Right lobe of liver (tissue), 4 donors: ENCODE data around the gene SEC14L5.

Experiments
- POLR2A ChIP-seq: fragments of 450-650 bp; IDR thresholded peaks from one replicate; pipeline ENCODE4 v1.6.1; 2017; ENCODE audit warnings: antibody characterized with exemption, mild to moderate bottlenecking
- TF ChIP-seq, protein P1 (sequence below), 4 donors: fragments of 200-600 bp in 3 of 4; fragments of 450-650 bp in 1 of 4; IDR thresholded peaks; one replicate each; pipeline versions ENCODE4 v1.5.1 to v1.8.0; 2016 to 2022; ENCODE audit warnings: antibody characterized with exemption in 4 of 4, mild to moderate bottlenecking in 2 of 4
- donor health status: DM: no; HTN: no; CAD: no.
- donor health status: DM: no; HTN: no; CAD: no.
- donor health status: DM: no; HTN: yes; CAD: no.

DNA sequence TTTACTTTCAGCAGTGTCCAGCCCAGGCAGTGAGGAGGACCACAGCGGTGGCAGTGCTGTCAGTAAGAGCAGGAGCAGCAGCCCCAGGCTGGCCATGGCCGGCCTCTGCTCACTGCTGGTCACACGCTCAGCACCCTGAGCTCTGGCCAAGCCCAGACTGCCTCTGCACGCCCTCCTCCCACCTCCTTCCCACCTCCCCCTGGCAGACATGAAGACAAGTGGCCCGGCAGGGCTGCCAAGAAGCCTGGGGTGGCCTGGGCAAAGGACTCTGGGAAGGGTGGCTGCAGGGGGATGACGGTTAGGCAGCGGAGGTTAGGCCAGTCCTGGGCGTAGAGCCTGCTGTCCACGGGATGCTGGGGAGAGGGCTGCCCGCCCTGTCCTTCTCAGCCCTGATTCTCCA, 107.7 kb downstream of the SEC14L5 start, which contains the start of gene C16orf89:
- TF ChIP-seq, protein P1, sequence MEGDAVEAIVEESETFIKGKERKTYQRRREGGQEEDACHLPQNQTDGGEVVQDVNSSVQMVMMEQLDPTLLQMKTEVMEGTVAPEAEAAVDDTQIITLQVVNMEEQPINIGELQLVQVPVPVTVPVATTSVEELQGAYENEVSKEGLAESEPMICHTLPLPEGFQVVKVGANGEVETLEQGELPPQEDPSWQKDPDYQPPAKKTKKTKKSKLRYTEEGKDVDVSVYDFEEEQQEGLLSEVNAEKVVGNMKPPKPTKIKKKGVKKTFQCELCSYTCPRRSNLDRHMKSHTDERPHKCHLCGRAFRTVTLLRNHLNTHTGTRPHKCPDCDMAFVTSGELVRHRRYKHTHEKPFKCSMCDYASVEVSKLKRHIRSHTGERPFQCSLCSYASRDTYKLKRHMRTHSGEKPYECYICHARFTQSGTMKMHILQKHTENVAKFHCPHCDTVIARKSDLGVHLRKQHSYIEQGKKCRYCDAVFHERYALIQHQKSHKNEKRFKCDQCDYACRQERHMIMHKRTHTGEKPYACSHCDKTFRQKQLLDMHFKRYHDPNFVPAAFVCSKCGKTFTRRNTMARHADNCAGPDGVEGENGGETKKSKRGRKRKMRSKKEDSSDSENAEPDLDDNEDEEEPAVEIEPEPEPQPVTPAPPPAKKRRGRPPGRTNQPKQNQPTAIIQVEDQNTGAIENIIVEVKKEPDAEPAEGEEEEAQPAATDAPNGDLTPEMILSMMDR (IDR thresholded peaks at IDR 0.05), result no peak
- TF ChIP-seq POLR2A, result no peak
